Colonic mucosa (tissue), 4 donors: ENCODE measurements around the gene ANKFY1. TPM values are rescaled to one million over a fixed set of nuclear protein-coding genes. Genes with fewer than 3 reads are reported as not detected.

Source experiments
- DNase-seq: peaks from one replicate; pipeline ENCODE4 v3.0.0-alpha.2; 2020
- H3K27ac ChIP-seq: fragments of 200-600 bp; one replicate; pipeline ENCODE4 v1.8.0; 2021
- H3K27me3 ChIP-seq: fragments of 200-600 bp; one replicate; pipeline ENCODE4 v1.8.0; 2021
- H3K36me3 ChIP-seq: fragments of 200-600 bp; one replicate; pipeline ENCODE4 v1.8.0; 2021
- H3K4me1 ChIP-seq: fragments of 200-600 bp; one replicate; pipeline ENCODE4 v1.8.0; 2021; ENCODE audit warnings: mild to moderate bottlenecking
- H3K4me3 ChIP-seq: fragments of 200-600 bp; one replicate; pipeline ENCODE4 v1.8.0; 2021
- H3K9ac ChIP-seq, 2 donors: one replicate each; pipeline ENCODE4 v1.7.0; 2013; ENCODE audit warnings: control low read depth in 2 of 2, low read depth in 2 of 2, low read length in 2 of 2
- H3K9me3 ChIP-seq: fragments of 200-600 bp; one replicate; pipeline ENCODE4 v1.8.0; 2021
- CTCF ChIP-seq: fragments of 200-600 bp; IDR thresholded peaks from one replicate; pipeline ENCODE4 v1.8.0; 2022; ENCODE audit warnings: antibody characterized with exemption, mild to moderate bottlenecking
- intact Hi-C: fragments of 100-400 bp; cut with DNase I; formaldehyde crosslinking; loops from one replicate; pipeline ENCODE4 v1.14.1; 2022
- total RNA-seq, 2 donors: library from RNA; stranded (reverse); fragmentation: NEBNext Ultra II Directional in 1 of 2; extraction: Animal tissue kit (Norgen Biotek cat#: 25700) in 1 of 2; gene quantifications; one replicate each; pipeline ENCODE4 v1.2.1, GENCODE V29; 2021
- donor health status: healthy.
- donor health status: DM: no; HTN: no; CAD: no.
- donor health status: DM: no; HTN: no; CAD: no.

The ANKFY1 gene
- total RNA-seq, 2 donors from 2014 or later, result 43.8 to 51.8 TPM

- Histone ChIP-seq H3K36me3 (peaks cover 4% of the 10 kb centered on the region), H3K4me1 (no peaks in the 10 kb centered on the region), H3K9me3 (no peaks in the 10 kb centered on the region), H3K27ac (no peak overlapping the region), H3K9ac (no peak overlapping the region), H3K27me3 (no peaks in the 10 kb centered on the region), H3K4me3 (no peak overlapping the region)
- no peak for TF ChIP-seq CTCF
- intact Hi-C loops, result no loop called here
- no peak for DNase-seq
Observed at GRCh38 chr17:4185656-4186055, 78.1 kb downstream of the ANKFY1 start.

- Histone ChIP-seq H3K27me3 (no peaks in the 10 kb centered on the region), H3K4me3 (no peak overlapping the region), H3K9me3 (no peaks in the 10 kb centered on the region), H3K9ac (no peak overlapping the region), H3K36me3 (peaks cover 4% of the 10 kb centered on the region), H3K4me1 (no peaks in the 10 kb centered on the region), H3K27ac (no peak overlapping the region)
- intact Hi-C loops, result no loop called here
- no peak for TF ChIP-seq CTCF
- DNase-seq, result no peak
Observed at GRCh38 chr17:4184811-4185210, 79.0 kb downstream of the ANKFY1 start.

GRCh38 chr17:4182043-4182442 lies 81.7 kb downstream of the ANKFY1 start:
- Histone ChIP-seq H3K27me3 (no peaks in the 10 kb centered on the region), H3K9me3 (no peaks in the 10 kb centered on the region), H3K27ac (no peak overlapping the region), H3K4me3 (no peak overlapping the region), H3K36me3 (peaks cover 13% of the 10 kb centered on the region), H3K4me1 (no peaks in the 10 kb centered on the region), H3K9ac (no peak overlapping the region)
- TF ChIP-seq CTCF, result no peak
- intact Hi-C loops, result no loop called here
- no peak for DNase-seq

GRCh38 chr17:4180791-4181190 lies 83.0 kb downstream of the ANKFY1 start:
- intact Hi-C loops, result no loop called here
- no peak overlapping the region for H3K4me3 ChIP-seq
- no peak for TF ChIP-seq CTCF
- H3K27ac ChIP-seq, result no peak overlapping the region
- DNase-seq, result no peak
- no peak overlapping the region for H3K9ac ChIP-seq
- H3K4me1 ChIP-seq, result no peaks in the 10 kb centered on the region
- H3K36me3 ChIP-seq, result peaks cover 19% of the 10 kb centered on the region
- no peaks in the 10 kb centered on the region for H3K27me3 ChIP-seq
- H3K9me3 ChIP-seq, result no peaks in the 10 kb centered on the region

GRCh38 chr17:4179071-4179470 lies 84.7 kb downstream of the ANKFY1 start:
- TF ChIP-seq CTCF, result no peak
- H3K9me3 ChIP-seq, result no peaks in the 10 kb centered on the region
- no peaks in the 10 kb centered on the region for H3K4me1 ChIP-seq
- no peaks in the 10 kb centered on the region for H3K27me3 ChIP-seq
- H3K27ac ChIP-seq, result no peak overlapping the region
- DNase-seq, result no peak
- no peak overlapping the region for H3K9ac ChIP-seq
- H3K36me3 ChIP-seq, result peaks cover 19% of the 10 kb centered on the region
- no peak overlapping the region for H3K4me3 ChIP-seq
- intact Hi-C loops, result no loop called here

GRCh38 chr17:4178651-4179050 lies 85.1 kb downstream of the ANKFY1 start:
- H3K9me3 ChIP-seq, result no peaks in the 10 kb centered on the region
- H3K4me3 ChIP-seq, result no peak overlapping the region
- no peak overlapping the region for H3K27ac ChIP-seq
- no peaks in the 10 kb centered on the region for H3K4me1 ChIP-seq
- no peak for DNase-seq
- H3K27me3 ChIP-seq, result no peaks in the 10 kb centered on the region
- H3K36me3 ChIP-seq, result peaks cover 19% of the 10 kb centered on the region
- intact Hi-C loops, result no loop called here
- TF ChIP-seq CTCF, result no peak
- H3K9ac ChIP-seq, result no peak overlapping the region
